ENCODE results near the gene BCAT1. TPM values are rescaled to one million over a fixed set of nuclear protein-coding genes. Genes with fewer than 3 reads are reported as not detected.

BCAT1 gene
- total RNA-seq, 1 experiment from 2014 or later: 0.74 TPM

GRCh38 chr12:24880732-24881131, 68.2 kb downstream of the BCAT1 start:
- H3K9me2 ChIP-seq (ENCODE audit: insufficient read depth): no peaks in the 10 kb centered on the region
- BruUV-seq (replicated peaks): no TSS peak
- DNase-seq (ENCODE audit: low read depth, low spot score) (no peak), ATAC-seq (no peak)
- H3K36me3 ChIP-seq (ENCODE audit: control insufficient read depth in 1 of 2, insufficient read depth in 2 of 2, low read length in 2 of 2): no peaks in the 10 kb centered on the region
- no peak for TF ChIP-seq EZH2phosphoT487 (IDR thresholded peaks at IDR 0.05; ENCODE audit: borderline replicate concordance)
- TF ChIP-seq RAD21 (IDR thresholded peaks at IDR 0.05; ENCODE audit: low read depth): no peak
- H3K4me3 ChIP-seq (replicated peaks in 1 of 2; ENCODE audit: low read depth in 1 of 2, low read length in 2 of 2): no peak overlapping the region
- no peaks in the 10 kb centered on the region for H3K9me3 ChIP-seq (ENCODE audit: control insufficient read depth in 1 of 2, insufficient read depth in 1 of 2, low read depth in 1 of 2, low read length in 2 of 2)
- H3K27me3 ChIP-seq (ENCODE audit: insufficient read depth, low read length): no peaks in the 10 kb centered on the region
- no peaks in the 10 kb centered on the region for H3K4me1 ChIP-seq (ENCODE audit: control insufficient read depth in 1 of 2, insufficient read depth in 2 of 2, low read length in 2 of 2)
- no peak overlapping the region for H3K9ac ChIP-seq (ENCODE audit: low read length)
- intact Hi-C loops (cut with micrococcal nuclease): no loop called here
- H3K4me2 ChIP-seq (ENCODE audit: low read length): no peak overlapping the region
- no peaks in the 10 kb centered on the region for H4K20me1 ChIP-seq (ENCODE audit: insufficient read depth)
- H3K27ac ChIP-seq (ENCODE audit: low read depth, low read length): no peak overlapping the region
- CTCF ChIA-PET: no interaction called here
- no peaks in the 10 kb centered on the region for H3K79me2 ChIP-seq (ENCODE audit: insufficient read depth, low read length)
- POLR2A ChIA-PET: no interaction called here
- RAD21 ChIA-PET (ENCODE audit: low non-redundant PET in 1 of 2, low total read pairs in 2 of 2, uncharacterized antibody in 2 of 2, unreplicated experiment in 2 of 2): no interaction called here
- no peak overlapping the region for H2AFZ ChIP-seq (ENCODE audit: low read depth, low read length, poor library complexity, severe bottlenecking)

- H3K4me1 ChIP-seq (ENCODE audit: control insufficient read depth in 1 of 2, insufficient read depth in 2 of 2, low read length in 2 of 2): no peaks in the 10 kb centered on the region
These were observed 69.3 kb downstream of the BCAT1 start for GRCh38 chr12:24879644-24880043.

More at GRCh38 chr12:24879644-24880043, 69.3 kb downstream of the BCAT1 start:
- BruUV-seq (replicated peaks): no TSS peak
- Histone ChIP-seq H4K20me1 (ENCODE audit: insufficient read depth) (no peaks in the 10 kb centered on the region), H2AFZ (ENCODE audit: low read depth, low read length, poor library complexity, severe bottlenecking) (no peak overlapping the region), H3K9me2 (ENCODE audit: insufficient read depth) (no peaks in the 10 kb centered on the region), H3K4me2 (ENCODE audit: low read length) (no peak overlapping the region), H3K9me3 (ENCODE audit: control insufficient read depth in 1 of 2, insufficient read depth in 1 of 2, low read depth in 1 of 2, low read length in 2 of 2) (no peaks in the 10 kb centered on the region), H3K79me2 (ENCODE audit: insufficient read depth, low read length) (no peaks in the 10 kb centered on the region), H3K4me3 (replicated peaks in 1 of 2; ENCODE audit: low read depth in 1 of 2, low read length in 2 of 2) (no peak overlapping the region), H3K36me3 (ENCODE audit: control insufficient read depth in 1 of 2, insufficient read depth in 2 of 2, low read length in 2 of 2) (no peaks in the 10 kb centered on the region), H3K27me3 (ENCODE audit: insufficient read depth, low read length) (no peaks in the 10 kb centered on the region), H3K27ac (ENCODE audit: low read depth, low read length) (no peak overlapping the region), H3K9ac (ENCODE audit: low read length) (no peak overlapping the region)
- ChIA-PET RAD21 (ENCODE audit: low non-redundant PET in 1 of 2, low total read pairs in 2 of 2, uncharacterized antibody in 2 of 2, unreplicated experiment in 2 of 2) (no interaction called here), CTCF (no interaction called here), POLR2A (no interaction called here)
- ATAC-seq (no peak), DNase-seq (ENCODE audit: low read depth, low spot score) (no peak)
- intact Hi-C loops (cut with micrococcal nuclease): no loop called here
- no peak for TF ChIP-seq POLR2A (IDR thresholded peaks at IDR 0.05; ENCODE audit: borderline replicate concordance, extremely low read depth, insufficient read depth, insufficient read length)
- no peak for TF ChIP-seq REST (IDR thresholded peaks at IDR 0.05; ENCODE audit: low read depth)
- TF ChIP-seq SP1 (IDR thresholded peaks at IDR 0.05; ENCODE audit: low read depth): no peak
- no peak for TF ChIP-seq EZH2phosphoT487 (IDR thresholded peaks at IDR 0.05; ENCODE audit: borderline replicate concordance)
- TF ChIP-seq ZNF274 (IDR thresholded peaks at IDR 0.05; ENCODE audit: low read depth, low read length): no peak
- TF ChIP-seq SIN3A (IDR thresholded peaks at IDR 0.05; ENCODE audit: low read depth): no peak
- TF ChIP-seq JUND (IDR thresholded peaks at IDR 0.05): no peak

Data from HCT116 (cell line).